DND-41 (cell line): ENCODE results near the gene LRRC8D.

Experiments used
- CTCF ChIP-seq: IDR thresholded peaks from 2 replicates; pipeline ENCODE4 v1.5.1; 2012; ENCODE audit warnings: borderline replicate concordance, low read length, moderate library complexity, mild to moderate bottlenecking; ENCODE audit not compliant: poor library complexity, severe bottlenecking; ENCODE audit errors: extremely low read depth
- EZH2 ChIP-seq: IDR thresholded peaks from 3 replicates; pipeline ENCODE4 v1.6.1; 2012; ENCODE audit warnings: borderline replicate concordance, low read depth, mild to moderate bottlenecking, moderate library complexity, low read length, inconsistent platforms; ENCODE audit not compliant: severe bottlenecking

DNA sequence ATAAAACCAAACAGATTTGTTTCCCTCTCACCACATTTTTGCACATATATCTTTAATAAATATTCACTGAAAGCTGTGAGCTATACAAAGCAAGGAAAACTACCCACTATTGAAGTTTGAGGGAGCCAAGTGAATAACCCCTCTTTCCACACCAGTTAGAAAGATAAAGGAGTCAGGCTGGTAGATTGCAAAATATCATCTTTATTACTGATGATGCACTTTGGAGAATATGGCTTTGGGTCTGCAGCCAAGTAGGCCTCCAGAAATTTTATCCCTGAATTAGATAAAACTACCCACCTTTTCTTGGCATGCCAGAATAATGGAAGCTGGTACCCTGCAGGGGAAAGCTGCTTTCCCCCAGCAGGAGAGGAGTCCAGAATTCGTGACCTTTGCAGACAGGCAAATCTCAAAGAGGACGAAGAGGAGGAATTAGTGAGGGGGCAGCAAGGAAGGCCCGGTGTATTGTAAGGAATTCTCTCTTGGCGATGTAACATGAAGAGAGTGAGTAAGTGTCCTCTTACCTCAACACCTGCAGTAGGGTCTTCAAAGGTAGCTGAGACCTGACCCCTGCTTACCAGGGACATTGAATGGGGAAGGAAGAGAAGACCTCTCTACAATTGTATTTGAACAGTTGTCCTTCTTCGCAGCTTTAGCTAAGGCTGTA lies 84.7 kb downstream of the LRRC8D start:
- TF ChIP-seq EZH2 (no peak), CTCF (no peak)
